NCI-H2196 treated with DMSO at 0.1 percent for 48 hours (cell line): ENCODE measurements around the gene MSL1.

Source experiments
- DNase-seq: peaks from one replicate; lab custom pipeline; 2025; ENCODE audit not compliant: unreplicated experiment; lab: John Stamatoyannopoulos, UW

MSL1 gene, protein sequence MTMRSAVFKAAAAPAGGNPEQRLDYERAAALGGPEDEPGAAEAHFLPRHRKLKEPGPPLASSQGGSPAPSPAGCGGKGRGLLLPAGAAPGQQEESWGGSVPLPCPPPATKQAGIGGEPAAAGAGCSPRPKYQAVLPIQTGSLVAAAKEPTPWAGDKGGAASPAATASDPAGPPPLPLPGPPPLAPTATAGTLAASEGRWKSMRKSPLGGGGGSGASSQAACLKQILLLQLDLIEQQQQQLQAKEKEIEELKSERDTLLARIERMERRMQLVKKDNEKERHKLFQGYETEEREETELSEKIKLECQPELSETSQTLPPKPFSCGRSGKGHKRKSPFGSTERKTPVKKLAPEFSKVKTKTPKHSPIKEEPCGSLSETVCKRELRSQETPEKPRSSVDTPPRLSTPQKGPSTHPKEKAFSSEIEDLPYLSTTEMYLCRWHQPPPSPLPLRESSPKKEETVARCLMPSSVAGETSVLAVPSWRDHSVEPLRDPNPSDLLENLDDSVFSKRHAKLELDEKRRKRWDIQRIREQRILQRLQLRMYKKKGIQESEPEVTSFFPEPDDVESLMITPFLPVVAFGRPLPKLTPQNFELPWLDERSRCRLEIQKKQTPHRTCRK

GRCh38 chr17:40121181-40122135 is at the start of gene MSL1:
TSS of gene MSL1 (plus strand) at chr17:40121971. CDS start at chr17:40122613, 642 bp downstream.
- peak; percentile 22 for DNase-seq

- peak; percentile 76 for DNase-seq
Measured at GRCh38 chr17:40072040-40072734, 49.6 kb upstream of the MSL1 start.

DNA sequence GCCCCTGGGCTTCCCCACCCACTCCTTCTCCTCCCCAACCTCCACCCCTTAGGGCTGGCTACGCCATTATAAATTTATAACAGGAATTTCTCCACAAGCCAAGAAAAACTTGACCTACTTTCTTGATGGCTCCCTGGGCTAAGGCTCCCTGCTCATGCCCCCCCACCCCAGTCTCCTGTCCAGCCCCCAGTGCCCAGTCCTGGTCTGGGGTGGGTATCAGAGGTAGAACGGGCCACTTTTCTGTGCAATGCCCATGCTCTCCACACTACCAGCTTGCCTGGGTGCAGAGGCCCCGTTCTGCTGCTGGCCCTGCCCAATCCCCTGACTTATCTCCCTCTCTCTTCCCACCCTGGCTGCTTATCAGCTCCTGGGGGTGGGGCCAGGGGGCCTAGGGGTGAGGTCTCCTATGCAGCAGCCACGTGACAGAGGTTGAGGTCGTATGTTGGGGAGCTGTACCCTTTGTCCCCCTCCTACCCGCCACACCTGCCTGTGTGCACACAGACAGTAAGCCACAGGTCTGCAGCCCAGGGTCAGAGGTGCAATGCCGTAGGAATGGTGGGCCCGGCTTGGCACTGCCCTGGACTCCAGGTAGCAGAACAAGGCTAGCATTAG is 48.9 kb upstream of the MSL1 start:
- no peak for DNase-seq

DNA sequence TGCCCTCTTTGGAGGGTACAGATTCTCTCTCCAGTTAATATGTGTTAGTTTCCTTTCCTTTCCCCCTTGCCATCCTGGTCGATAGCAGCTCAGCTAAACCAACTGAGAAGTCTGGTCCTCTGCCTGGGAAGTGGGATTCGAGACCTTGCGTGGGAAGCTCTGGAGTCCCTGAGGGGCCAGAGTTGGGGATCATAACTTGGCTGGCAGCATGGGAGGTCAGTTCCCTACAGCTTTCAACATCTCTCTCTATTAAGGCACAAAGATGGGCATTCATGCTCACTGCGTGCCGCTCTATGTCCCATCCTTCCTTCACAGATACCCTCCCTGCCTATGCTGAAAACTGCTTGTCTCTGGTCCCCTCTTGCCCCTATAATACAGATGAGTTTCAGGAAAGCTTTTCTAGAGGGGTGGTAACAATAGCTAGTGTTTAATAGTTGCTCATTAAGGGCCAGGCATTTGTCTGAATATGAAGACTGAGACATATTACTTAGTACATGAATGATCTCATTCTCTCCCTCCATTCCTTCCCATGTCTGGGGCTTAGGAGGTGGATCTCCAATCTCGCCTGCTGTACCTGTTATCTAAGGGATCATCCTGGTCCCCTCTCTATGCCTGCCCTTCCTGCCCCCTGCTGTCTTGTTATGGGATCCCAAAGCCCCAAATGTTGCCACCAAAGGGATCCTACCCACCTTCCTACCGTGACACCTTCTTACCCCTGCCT is 48.2 kb upstream of the MSL1 start:
- DNase-seq: no peak

GRCh38 chr17:40074175-40074512 is 47.6 kb upstream of the MSL1 start:
- DNase-seq: no peak

GRCh38 chr17:40074871-40075200 is 46.9 kb upstream of the MSL1 start:
- peak; percentile 41 for DNase-seq

- DNase-seq: peak; percentile 50
Measured at GRCh38 chr17:40075201-40075941, 46.4 kb upstream of the MSL1 start.

GRCh38 chr17:40075942-40076498 is 45.8 kb upstream of the MSL1 start:
- no peak for DNase-seq

DNA sequence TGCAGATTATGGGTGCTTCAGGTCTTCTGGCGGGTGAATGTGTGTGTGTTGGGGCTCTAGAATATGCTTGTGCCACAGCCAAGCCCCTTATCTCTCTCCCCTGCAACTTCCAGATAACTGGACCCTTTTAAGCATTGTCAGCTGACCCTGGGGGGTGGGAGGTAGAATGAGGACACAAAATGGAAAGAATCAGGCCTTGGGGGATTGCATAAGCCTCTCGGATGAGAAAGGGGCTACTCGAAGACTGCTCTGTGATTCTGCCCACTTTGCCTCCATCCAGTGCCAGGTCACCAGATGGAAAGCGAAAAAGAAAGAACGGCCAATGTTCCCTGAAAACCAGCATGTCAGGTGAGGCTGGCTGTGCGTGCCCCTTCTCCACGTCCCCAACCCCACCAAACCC is 45.2 kb upstream of the MSL1 start:
- no peak for DNase-seq

- DNase-seq: no peak
Measured at GRCh38 chr17:40079545-40079944, 42.2 kb upstream of the MSL1 start.

GRCh38 chr17:40084477-40084876 is 37.3 kb upstream of the MSL1 start:
- no peak for DNase-seq

GRCh38 chr17:40086150-40087044 is 35.4 kb upstream of the MSL1 start:
- peak; percentile 18 for DNase-seq

GRCh38 chr17:40087049-40087794 is 34.5 kb upstream of the MSL1 start:
- no peak for DNase-seq

DNA sequence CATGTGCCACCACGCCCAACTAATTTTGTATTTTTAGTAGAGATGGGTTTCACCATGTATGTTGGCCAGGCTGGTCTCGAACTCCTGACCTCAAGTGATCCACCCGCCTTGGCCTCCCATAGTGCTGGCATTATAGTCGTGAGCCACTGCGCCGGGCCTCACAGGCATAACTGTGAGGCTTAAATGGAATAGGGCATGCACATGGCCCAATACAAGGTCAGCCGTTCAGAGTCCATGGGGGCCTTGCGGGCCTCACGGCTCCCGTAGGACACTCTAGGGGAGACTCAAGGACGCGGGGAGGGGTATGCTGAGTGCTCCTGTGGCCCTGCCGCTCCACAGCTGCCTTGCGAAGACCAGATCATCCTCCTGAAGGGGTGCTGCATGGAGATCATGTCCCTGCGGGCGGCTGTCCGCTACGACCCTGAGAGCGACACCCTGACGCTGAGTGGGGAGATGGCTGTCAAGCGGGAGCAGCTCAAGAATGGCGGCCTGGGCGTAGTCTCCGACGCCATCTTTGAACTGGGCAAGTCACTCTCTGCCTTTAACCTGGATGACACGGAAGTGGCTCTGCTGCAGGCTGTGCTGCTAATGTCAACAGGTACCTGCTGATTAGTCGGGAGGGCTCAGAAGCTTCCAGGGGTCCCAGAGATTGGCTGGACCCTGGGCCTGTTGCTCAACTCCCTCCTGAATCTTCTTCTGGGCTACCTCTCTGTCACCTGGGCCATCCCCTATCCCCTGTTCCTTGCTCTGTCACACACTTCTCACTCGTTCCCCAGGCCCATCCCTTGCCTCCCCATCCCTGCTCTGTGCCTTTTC is 33.7 kb upstream of the MSL1 start:
- no peak for DNase-seq

DNA sequence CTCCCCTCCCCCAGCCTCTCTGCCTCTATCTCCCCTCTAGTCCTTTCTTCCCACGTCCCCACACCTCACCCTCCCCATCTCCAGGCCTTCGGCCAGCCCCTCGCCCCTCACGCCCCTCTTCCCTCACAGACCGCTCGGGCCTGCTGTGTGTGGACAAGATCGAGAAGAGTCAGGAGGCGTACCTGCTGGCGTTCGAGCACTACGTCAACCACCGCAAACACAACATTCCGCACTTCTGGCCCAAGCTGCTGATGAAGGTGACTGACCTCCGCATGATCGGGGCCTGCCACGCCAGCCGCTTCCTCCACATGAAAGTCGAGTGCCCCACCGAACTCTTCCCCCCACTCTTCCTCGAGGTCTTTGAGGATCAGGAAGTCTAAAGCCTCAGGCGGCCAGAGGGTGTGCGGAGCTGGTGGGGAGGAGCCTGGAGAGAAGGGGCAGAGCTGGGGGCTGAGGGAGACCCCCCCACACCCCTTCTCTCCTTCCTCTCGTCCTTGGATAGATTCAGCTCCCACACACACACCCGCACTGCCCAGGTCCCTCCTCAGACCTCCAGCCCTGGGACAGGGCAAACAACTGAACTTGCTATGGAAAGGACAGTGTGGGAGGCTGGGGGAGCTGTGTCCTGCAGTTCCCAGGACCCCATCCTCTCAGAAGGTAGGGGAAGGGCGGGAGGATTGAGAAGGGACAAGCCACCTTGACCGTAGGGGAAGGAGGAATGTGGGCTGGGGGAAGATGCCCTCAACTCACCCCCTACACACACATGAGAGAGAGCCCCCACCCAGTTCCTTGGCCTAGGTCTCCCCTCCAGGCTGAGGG is 32.5 kb upstream of the MSL1 start:
- no peak for DNase-seq
